ENCODE data around the gene CD300LF. TPM values are rescaled to one million over a fixed set of nuclear protein-coding genes. Genes with fewer than 3 reads are reported as not detected.

CD300LF gene
- total and polyA plus RNA-seq, 12 donors = 0.33 to 6.3 (median 1.3) TPM; not detected in 1

DNA sequence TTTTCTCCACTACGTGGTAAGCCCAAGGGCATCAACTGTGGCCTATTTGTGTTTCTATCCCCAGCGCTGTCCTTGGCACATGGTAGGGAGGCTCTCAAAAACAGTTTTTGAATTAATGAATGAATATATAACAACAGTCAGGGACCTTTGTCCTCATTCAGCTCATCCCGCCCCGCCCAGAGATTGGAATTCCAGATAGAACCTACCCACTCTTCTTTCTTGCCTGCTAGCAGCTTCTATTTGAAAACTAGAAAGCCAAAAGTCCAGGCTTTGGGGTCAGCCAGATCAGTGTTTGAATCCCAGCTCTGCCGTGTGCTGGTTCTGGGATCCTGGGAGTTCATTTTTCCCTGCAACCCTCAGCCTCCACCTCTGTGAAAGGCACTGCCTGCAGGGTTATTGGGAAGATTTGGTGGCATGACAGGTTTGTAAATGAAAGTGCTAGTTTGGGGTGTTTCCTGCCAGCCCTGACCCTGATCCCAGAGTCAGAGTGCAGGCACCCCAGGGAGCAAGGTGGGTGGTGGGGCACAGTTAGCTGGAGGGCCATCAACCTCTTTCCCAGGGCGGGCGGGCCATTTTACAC lies 40.2 kb upstream of the CD300LF start:
- intact Hi-C loops (cut with DNase I) = no loop called here
- Histone ChIP-seq H3K27ac (peak overlapping the region in 3 of 5 donors; percentile 31 to 80 (median 53)), H3K9me3 (replicated peaks in 1 of 3) (no peaks in the 10 kb centered on the region), H3K4me3 (no peak overlapping the region), H3K4me1 (replicated peaks in 1 of 2) (peaks cover 31 to 52% of the 10 kb centered on the region in 2 donors), H3K27me3 (no peaks in the 10 kb centered on the region), H3K36me3 (replicated peaks in 1 of 2) (no peaks in the 10 kb centered on the region)
- 76 to 82% (median 78%) methylated on average over 7 of the region's 7 CpGs for WGBS, 4 donors
- DNase-seq = no peak
- no peak for TF ChIP-seq POLR2A (IDR thresholded peaks at IDR 0.05)
- TF ChIP-seq, protein P1, sequence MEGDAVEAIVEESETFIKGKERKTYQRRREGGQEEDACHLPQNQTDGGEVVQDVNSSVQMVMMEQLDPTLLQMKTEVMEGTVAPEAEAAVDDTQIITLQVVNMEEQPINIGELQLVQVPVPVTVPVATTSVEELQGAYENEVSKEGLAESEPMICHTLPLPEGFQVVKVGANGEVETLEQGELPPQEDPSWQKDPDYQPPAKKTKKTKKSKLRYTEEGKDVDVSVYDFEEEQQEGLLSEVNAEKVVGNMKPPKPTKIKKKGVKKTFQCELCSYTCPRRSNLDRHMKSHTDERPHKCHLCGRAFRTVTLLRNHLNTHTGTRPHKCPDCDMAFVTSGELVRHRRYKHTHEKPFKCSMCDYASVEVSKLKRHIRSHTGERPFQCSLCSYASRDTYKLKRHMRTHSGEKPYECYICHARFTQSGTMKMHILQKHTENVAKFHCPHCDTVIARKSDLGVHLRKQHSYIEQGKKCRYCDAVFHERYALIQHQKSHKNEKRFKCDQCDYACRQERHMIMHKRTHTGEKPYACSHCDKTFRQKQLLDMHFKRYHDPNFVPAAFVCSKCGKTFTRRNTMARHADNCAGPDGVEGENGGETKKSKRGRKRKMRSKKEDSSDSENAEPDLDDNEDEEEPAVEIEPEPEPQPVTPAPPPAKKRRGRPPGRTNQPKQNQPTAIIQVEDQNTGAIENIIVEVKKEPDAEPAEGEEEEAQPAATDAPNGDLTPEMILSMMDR (IDR thresholded peaks at IDR 0.05) = no peak

DNA sequence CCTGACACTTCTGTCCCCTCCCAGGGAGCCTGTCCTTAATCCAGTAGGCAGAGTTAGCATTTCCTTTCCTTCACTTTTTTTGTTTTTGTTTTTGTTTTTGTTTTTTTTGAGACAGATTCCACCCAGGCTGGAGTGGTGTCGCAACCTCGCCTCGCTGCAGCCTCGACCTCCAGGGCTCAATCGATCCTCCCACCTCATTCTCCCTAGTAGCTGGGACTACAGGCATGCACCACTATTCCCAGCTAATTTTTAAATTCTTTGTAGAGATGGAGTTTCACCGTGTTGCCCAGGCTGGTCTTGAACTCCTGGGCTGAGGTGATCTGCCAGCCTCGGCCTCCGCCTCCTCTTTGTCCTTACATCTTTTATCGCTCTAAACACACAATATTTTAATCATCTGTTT lies 39.7 kb upstream of the CD300LF start:
- H3K9me3 ChIP-seq (replicated peaks in 1 of 3) = no peaks in the 10 kb centered on the region
- H3K4me1 ChIP-seq (replicated peaks in 1 of 2) = peaks cover 27 to 52% of the 10 kb centered on the region in 2 donors
- 44 to 52% (median 49%) methylated on average over 9 of the region's 9 CpGs for WGBS, 4 donors
- H3K27me3 ChIP-seq = no peaks in the 10 kb centered on the region
- TF ChIP-seq, protein P1 (IDR thresholded peaks at IDR 0.05) = no peak
- TF ChIP-seq POLR2A (IDR thresholded peaks at IDR 0.05) = no peak
- H3K27ac ChIP-seq = peak overlapping the region in 2 of 5 donors; percentile 53 to 80
- no peaks in the 10 kb centered on the region for H3K36me3 ChIP-seq (replicated peaks in 1 of 2)
- intact Hi-C loops (cut with DNase I) = no loop called here
- no peak overlapping the region for H3K4me3 ChIP-seq
- DNase-seq = no peak

DNA sequence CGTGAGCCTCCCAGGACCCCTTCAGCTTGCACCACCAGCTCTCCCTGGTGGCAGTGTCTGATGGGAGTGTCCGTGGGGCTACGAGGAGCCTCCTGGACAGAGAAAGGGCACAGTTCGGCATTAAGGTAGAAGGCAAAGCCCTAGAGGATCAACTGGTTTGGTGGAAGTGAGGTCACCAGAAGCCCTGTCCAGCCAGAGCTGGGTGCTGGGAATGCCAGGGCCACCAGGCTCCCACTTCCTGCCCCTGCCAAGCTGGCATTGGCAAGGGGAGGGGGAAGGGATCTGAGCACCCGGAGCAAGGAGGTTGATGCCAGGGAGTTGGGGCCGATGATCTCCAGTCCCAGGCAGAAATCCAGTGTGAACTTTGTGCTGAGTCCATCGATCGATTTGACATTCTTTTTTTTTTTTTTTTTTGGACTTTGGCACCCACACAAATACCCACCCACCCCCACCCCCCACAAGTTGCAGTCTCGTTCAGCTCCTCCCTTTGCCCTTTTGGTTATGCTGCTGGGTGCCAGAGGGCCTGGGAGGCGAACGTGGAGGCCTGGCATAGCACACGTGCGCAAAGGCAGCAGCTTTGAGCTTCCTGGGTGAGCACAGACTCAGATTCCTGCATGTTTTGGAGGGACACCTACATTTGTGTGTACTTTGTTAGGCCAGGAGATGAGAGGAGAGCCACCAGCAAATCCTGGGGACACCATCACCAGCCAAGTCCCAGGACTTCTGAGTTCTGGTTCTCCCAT lies 37.8 kb upstream of the CD300LF start:
- peaks cover 22 to 47% of the 10 kb centered on the region in 2 donors for H3K4me1 ChIP-seq (replicated peaks in 1 of 2)
- intact Hi-C loops (cut with DNase I) = no loop called here
- WGBS, 4 donors = 23 to 37% (median 30%) methylated on average over 10 to 13 of the region's 13 CpGs

DNA sequence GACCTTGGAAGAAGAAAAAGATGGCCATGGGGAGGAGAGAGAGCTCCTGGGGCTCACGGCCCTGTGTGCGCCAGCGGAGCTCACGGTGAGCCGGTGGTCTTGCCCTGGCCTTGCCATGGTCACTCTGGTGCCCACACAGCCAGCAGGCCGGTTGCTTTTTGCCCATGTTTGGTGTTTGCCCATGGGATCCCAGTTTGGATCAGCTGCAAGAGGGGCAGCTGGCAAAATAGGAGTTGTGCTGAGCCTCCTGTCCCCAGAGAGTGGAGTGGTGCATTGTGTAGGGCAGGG lies 37.3 kb upstream of the CD300LF start:
- peak overlapping the region in 3 of 5 donors; percentile 80 to 88 (median 83) for H3K27ac ChIP-seq

More for the DNA sequence above, 37.8 kb upstream of the CD300LF start:
- Histone ChIP-seq H3K27ac (peak overlapping the region in 3 of 5 donors; percentile 80 to 88 (median 83)), H3K27me3 (no peaks in the 10 kb centered on the region), H3K4me3 (peak overlapping the region in 2 of 4 donors; percentile 68 to 96), H3K36me3 (replicated peaks in 1 of 2) (no peaks in the 10 kb centered on the region), H3K9me3 (replicated peaks in 1 of 3) (no peaks in the 10 kb centered on the region)
- DNase-seq = peak; percentile 58 to 83 (median 78)
- peak; percentile 9 to 67 for TF ChIP-seq POLR2A (IDR thresholded peaks at IDR 0.05)
- TF ChIP-seq, protein P1 (IDR thresholded peaks at IDR 0.05) = no peak

More for the DNA sequence above, 37.3 kb upstream of the CD300LF start:
- WGBS, 4 donors = 23 to 32% (median 30%) methylated on average over 6 of the region's 6 CpGs
- Histone ChIP-seq H3K27me3 (no peaks in the 10 kb centered on the region), H3K4me3 (peak overlapping the region; percentile 1 to 96 (median 36)), H3K36me3 (replicated peaks in 1 of 2) (no peaks in the 10 kb centered on the region), H3K4me1 (replicated peaks in 1 of 2) (peaks cover 25 to 50% of the 10 kb centered on the region in 2 donors), H3K9me3 (replicated peaks in 1 of 3) (no peaks in the 10 kb centered on the region)
- TF ChIP-seq, protein P1 (IDR thresholded peaks at IDR 0.05) = no peak
- TF ChIP-seq POLR2A (IDR thresholded peaks at IDR 0.05) = no peak
- DNase-seq = peak in 3 of 7 donors; percentile 18 to 26 (median 23)
- intact Hi-C loops (cut with DNase I) = no loop called here
